ENCODE measurements around the gene BTN3A1.

DNA sequence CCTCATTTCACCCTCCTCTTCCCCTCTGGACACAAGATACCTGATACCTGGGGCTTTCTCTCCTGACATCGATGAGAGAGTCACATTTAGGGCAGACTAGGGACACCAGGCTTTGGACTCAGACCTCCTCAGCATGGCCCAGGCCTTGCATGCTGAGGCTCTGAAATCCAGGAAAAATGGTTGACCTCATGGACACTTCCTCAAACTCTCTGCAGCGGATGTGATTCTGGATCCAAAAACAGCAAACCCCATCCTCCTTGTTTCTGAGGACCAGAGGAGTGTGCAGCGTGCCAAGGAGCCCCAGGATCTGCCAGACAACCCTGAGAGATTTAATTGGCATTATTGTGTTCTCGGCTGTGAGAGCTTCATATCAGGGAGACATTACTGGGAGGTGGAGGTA, 10.9 kb downstream of the BTN3A1 start:
- TF ChIP-seq POLR2A (IDR thresholded peaks at IDR 0.05; ENCODE audit: extremely low read depth, insufficient read length) = no peak
- TF ChIP-seq, protein P1, sequence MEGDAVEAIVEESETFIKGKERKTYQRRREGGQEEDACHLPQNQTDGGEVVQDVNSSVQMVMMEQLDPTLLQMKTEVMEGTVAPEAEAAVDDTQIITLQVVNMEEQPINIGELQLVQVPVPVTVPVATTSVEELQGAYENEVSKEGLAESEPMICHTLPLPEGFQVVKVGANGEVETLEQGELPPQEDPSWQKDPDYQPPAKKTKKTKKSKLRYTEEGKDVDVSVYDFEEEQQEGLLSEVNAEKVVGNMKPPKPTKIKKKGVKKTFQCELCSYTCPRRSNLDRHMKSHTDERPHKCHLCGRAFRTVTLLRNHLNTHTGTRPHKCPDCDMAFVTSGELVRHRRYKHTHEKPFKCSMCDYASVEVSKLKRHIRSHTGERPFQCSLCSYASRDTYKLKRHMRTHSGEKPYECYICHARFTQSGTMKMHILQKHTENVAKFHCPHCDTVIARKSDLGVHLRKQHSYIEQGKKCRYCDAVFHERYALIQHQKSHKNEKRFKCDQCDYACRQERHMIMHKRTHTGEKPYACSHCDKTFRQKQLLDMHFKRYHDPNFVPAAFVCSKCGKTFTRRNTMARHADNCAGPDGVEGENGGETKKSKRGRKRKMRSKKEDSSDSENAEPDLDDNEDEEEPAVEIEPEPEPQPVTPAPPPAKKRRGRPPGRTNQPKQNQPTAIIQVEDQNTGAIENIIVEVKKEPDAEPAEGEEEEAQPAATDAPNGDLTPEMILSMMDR (IDR thresholded peaks at IDR 0.05; ENCODE audit: low read depth, low read length) = no peak
- no peak for TF ChIP-seq MYC (IDR thresholded peaks at IDR 0.05; ENCODE audit: low read depth, low read length)

All from NB4 (cell line).